ENCODE data around the gene KPNA3. TPM values are rescaled to one million over a fixed set of nuclear protein-coding genes. Genes with fewer than 3 reads are reported as not detected.
A peak's percentile ranks its signal among the peaks of the same experiment; 100 is the strongest.

The KPNA3 gene
- total RNA-seq, 1 experiment from 2014 or later = 44.3 TPM

DNA sequence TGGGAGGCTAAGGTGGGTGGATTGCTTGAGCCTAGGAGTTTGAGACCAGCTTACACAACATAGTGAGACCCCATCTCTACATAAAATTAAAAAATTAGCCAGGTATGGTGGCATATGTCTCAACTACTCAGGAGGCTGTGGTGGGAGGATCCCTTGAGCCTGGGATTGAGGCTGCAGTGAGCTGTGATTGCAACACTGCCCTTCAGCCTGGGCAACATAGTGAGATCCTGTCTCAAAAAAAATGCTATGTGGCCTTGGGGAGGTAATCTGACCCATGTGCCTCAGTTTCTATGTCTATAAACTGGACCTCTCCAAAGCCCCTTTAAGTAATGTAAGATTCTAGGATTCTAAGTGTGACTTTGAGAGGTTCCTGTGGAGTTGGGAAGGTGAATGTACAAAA is 139.0 kb downstream of the KPNA3 start:
- no peaks in the 10 kb centered on the region for H3K9me3 ChIP-seq (ENCODE audit: low read length)

DNA sequence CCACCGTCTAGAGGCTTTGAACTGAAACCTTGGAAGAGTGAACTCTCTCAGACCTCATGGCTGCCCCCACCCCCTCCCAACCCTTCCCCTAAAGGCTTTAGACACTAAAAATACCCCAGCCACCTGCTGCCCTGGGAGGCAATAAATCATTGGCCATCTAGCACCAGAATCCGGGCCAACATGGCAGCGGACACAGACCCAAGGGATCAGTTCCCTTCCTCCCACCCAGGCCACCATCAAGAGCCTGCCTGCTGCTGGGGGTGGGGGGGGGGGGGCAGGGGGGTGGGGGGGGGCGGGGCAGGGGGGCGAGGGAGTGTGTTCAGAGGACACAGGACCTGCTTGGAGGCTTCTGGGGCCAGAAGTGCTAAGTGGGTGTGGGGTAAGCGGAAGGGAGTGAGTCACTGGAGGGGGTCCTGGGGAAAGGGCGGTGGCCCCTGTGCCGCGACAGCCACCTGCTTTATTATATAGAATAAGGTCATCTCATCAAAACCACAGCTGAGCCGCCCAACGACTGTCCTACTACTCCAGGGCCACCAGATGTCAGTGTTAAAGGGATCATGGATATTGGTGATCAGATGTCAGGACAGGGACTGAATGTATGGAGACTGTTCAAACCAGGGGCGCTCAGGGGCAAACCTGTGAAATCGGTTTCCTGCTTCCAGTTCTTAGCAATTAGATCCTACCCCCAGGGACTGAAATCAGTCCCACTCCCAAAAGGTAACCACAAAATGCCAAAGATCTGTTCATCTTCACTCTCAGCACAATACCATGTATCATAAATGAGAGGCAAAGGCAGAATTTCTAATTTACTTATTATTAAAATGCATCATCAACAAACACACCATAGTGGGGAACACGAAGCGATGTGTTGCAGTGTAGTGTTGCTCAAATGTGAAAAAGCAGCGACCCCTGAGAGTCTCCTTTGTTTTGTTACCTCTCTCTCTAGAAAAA is 139.9 kb downstream of the KPNA3 start:
- Histone ChIP-seq H3K27ac (ENCODE audit: low read length) (no peak overlapping the region), H2AFZ (ENCODE audit: low read length) (no peak overlapping the region), H3K4me3 (ENCODE audit: low read length) (no peak overlapping the region), H3K27me3 (ENCODE audit: low read length) (no peaks in the 10 kb centered on the region), H3K4me2 (ENCODE audit: low read depth, low read length, poor library complexity, severe bottlenecking) (no peak overlapping the region), H3K9me2 (replicated peaks; ENCODE audit: insufficient read depth, low read length) (no peaks in the 10 kb centered on the region), H3K79me2 (ENCODE audit: low read length) (no peaks in the 10 kb centered on the region), H4K20me1 (ENCODE audit: insufficient read depth, low read depth, low read length) (no peaks in the 10 kb centered on the region), H3K36me3 (ENCODE audit: insufficient read depth, low read length) (no peaks in the 10 kb centered on the region), H3K9ac (ENCODE audit: low read length) (no peak overlapping the region), H3K4me1 (ENCODE audit: low read length) (peaks cover 3% of the 10 kb centered on the region; the same call in 1 of the 2 replicates), H3K9me3 (ENCODE audit: low read length) (no peaks in the 10 kb centered on the region)
- DNase-seq = peak; percentile 78

More for the DNA sequence above, 139.0 kb downstream of the KPNA3 start:
- DNase-seq = no peak
- H3K36me3 ChIP-seq (ENCODE audit: insufficient read depth, low read length) = no peaks in the 10 kb centered on the region
- H3K27ac ChIP-seq (ENCODE audit: low read length) = no peak overlapping the region
- H4K20me1 ChIP-seq (ENCODE audit: insufficient read depth, low read depth, low read length) = no peaks in the 10 kb centered on the region
- H3K4me1 ChIP-seq (ENCODE audit: low read length) = peaks cover 3% of the 10 kb centered on the region; the same call in 1 of the 2 replicates
- no peak overlapping the region for H3K9ac ChIP-seq (ENCODE audit: low read length)
- H3K4me2 ChIP-seq (ENCODE audit: low read depth, low read length, poor library complexity, severe bottlenecking) = no peak overlapping the region
- no peaks in the 10 kb centered on the region for H3K27me3 ChIP-seq (ENCODE audit: low read length)
- H2AFZ ChIP-seq (ENCODE audit: low read length) = no peak overlapping the region
- no peaks in the 10 kb centered on the region for H3K9me2 ChIP-seq (replicated peaks; ENCODE audit: insufficient read depth, low read length)
- no peak overlapping the region for H3K4me3 ChIP-seq (ENCODE audit: low read length)
- H3K79me2 ChIP-seq (ENCODE audit: low read length) = no peaks in the 10 kb centered on the region

DNA sequence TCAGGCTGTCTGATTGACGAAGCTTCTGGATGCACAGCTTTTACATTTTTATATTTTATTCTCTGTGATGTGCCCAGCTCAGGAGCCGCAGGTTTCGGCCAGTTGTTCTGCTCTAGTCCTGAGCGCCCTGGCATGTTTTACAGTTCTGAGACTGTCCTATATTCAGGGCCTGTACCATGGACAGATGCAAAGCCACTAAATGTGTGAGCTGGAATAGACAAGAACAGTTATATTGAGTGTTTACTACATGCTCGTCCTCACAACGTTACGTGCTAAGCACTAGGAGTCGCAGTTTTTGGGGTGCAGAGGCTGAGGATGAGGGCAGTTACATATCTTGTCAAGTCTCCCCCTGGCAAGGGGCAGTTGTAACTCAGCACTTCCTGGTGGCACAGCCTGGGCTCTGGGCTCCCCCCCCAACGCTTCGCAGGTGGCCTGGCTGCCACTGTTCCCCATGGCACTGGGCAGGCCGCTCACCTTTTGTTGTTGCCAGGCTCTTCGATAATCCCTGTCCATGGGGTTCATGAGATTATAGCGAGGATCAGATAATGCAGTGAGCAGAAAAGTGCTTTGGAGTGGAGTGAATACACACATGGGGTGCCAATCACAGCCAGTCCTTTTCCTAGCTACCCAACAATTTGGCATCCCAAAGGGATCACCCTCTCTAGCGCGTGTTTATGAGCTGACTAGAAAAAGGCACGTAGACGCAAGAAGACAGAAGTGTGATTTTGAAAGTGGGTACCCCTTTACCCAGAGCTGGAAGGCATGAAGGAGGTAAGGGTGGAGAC is 140.7 kb downstream of the KPNA3 start:
- H3K27me3 ChIP-seq (ENCODE audit: low read length) = no peaks in the 10 kb centered on the region
- no peak overlapping the region for H2AFZ ChIP-seq (ENCODE audit: low read length)
- DNase-seq = no peak
- no peak overlapping the region for H3K9ac ChIP-seq (ENCODE audit: low read length)
- H3K9me3 ChIP-seq (ENCODE audit: low read length) = no peaks in the 10 kb centered on the region
- no peak overlapping the region for H3K4me2 ChIP-seq (ENCODE audit: low read depth, low read length, poor library complexity, severe bottlenecking)
- peaks cover 3% of the 10 kb centered on the region; the same call in 1 of the 2 replicates for H3K4me1 ChIP-seq (ENCODE audit: low read length)
- H3K36me3 ChIP-seq (ENCODE audit: insufficient read depth, low read length) = no peaks in the 10 kb centered on the region
- no peaks in the 10 kb centered on the region for H3K79me2 ChIP-seq (ENCODE audit: low read length)
- no peaks in the 10 kb centered on the region for H3K9me2 ChIP-seq (replicated peaks; ENCODE audit: insufficient read depth, low read length)
- H4K20me1 ChIP-seq (ENCODE audit: insufficient read depth, low read depth, low read length) = no peaks in the 10 kb centered on the region
- H3K4me3 ChIP-seq (ENCODE audit: low read length) = no peak overlapping the region
- H3K27ac ChIP-seq (ENCODE audit: low read length) = no peak overlapping the region

DNA sequence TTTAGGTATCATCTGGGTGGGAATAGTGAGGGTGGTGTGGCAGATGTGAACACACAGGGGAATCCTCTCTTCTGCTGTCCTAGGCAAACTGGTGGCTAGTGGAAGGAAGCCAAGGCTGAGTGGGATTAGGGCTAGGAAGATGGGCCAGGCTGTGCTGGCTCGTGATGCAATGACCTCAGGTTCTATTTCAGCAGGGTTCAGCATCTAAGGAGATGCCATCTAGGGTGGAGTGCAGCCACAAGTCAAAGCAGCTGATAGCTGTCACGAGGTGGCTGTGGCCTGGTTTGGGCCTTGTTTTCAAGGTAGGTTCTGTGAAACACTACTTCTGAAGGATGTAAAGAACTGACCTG is 142.5 kb downstream of the KPNA3 start:
- Histone ChIP-seq H4K20me1 (ENCODE audit: insufficient read depth, low read depth, low read length) (no peaks in the 10 kb centered on the region), H3K27ac (ENCODE audit: low read length) (no peak overlapping the region), H2AFZ (ENCODE audit: low read length) (no peak overlapping the region), H3K79me2 (ENCODE audit: low read length) (no peaks in the 10 kb centered on the region), H3K9me2 (replicated peaks; ENCODE audit: insufficient read depth, low read length) (no peaks in the 10 kb centered on the region), H3K9me3 (ENCODE audit: low read length) (no peaks in the 10 kb centered on the region), H3K27me3 (ENCODE audit: low read length) (no peaks in the 10 kb centered on the region), H3K4me3 (ENCODE audit: low read length) (no peak overlapping the region), H3K4me1 (ENCODE audit: low read length) (peaks cover 3% of the 10 kb centered on the region; the same call in 1 of the 2 replicates), H3K36me3 (ENCODE audit: insufficient read depth, low read length) (no peaks in the 10 kb centered on the region), H3K4me2 (ENCODE audit: low read depth, low read length, poor library complexity, severe bottlenecking) (no peak overlapping the region), H3K9ac (ENCODE audit: low read length) (no peak overlapping the region)
- no peak for DNase-seq

Other genes starting within 250 kb of the KPNA3 start
- 41.1 and 45.1 TPM in 2 replicates for gene RCBTB1, start 207.1 kb downstream of the KPNA3 start, total RNA-seq (2014; rRNA removed; shearing (Covaris generic); ENCODE audit: low replicate concordance)
- gene ARL11, start 164.2 kb downstream of the KPNA3 start, total RNA-seq (2014; rRNA removed; shearing (Covaris generic); ENCODE audit: low replicate concordance) = 8.3 TPM in 2 replicates
- 175 and 183 TPM in 2 replicates for gene EBPL, start 101.2 kb downstream of the KPNA3 start, total RNA-seq (2014; rRNA removed; shearing (Covaris generic); ENCODE audit: low replicate concordance)
- 7.0 and 14.1 TPM in 2 replicates for gene SPRYD7, start 143.7 kb upstream of the KPNA3 start, total RNA-seq (2014; rRNA removed; shearing (Covaris generic); ENCODE audit: low replicate concordance)
- 17.5 and 18.2 TPM in 2 replicates for gene TRIM13, start 204.4 kb upstream of the KPNA3 start, total RNA-seq (2014; rRNA removed; shearing (Covaris generic); ENCODE audit: low replicate concordance)
- gene KCNRG, start 222.8 kb upstream of the KPNA3 start, total RNA-seq (2014; rRNA removed; shearing (Covaris generic); ENCODE audit: low replicate concordance) = 3.4 and 4.5 TPM in 2 replicates

Data from Karpas-422 (cell line).